ENCODE data around the gene SMAD3. TPM values are rescaled to one million over a fixed set of nuclear protein-coding genes. Genes with fewer than 3 reads are reported as not detected.

SMAD3 gene
- total RNA-seq, 1 donor from 2014 or later: 25.7 TPM

GRCh38 chr15:67063689-67064606 lies 1.5 kb upstream of the SMAD3 start:
- intact Hi-C loops (cut with DNase I): no loop called here
- H3K9me3 ChIP-seq: no peaks in the 10 kb centered on the region
- H3K4me1 ChIP-seq: peaks cover 36% of the 10 kb centered on the region
- no peaks in the 10 kb centered on the region for H3K36me3 ChIP-seq
- peak overlapping the region; percentile 91 for H3K27ac ChIP-seq
- DNase-seq (peak; percentile 67), ATAC-seq (peak; percentile 19 to 34)
- no peak for TF ChIP-seq CTCF (IDR thresholded peaks at IDR 0.05)
- H3K4me3 ChIP-seq: peak overlapping the region; percentile 79
- H3K27me3 ChIP-seq (ENCODE audit: low read depth): no peaks in the 10 kb centered on the region

- H3K9me3 ChIP-seq: no peaks in the 10 kb centered on the region
- peaks cover 45% of the 10 kb centered on the region for H3K4me1 ChIP-seq
- ATAC-seq (peak; percentile 31 to 42), DNase-seq (peak; percentile 79)
- peak overlapping the region; percentile 79 for H3K4me3 ChIP-seq
- H3K36me3 ChIP-seq: no peaks in the 10 kb centered on the region
- H3K27me3 ChIP-seq (ENCODE audit: low read depth): no peaks in the 10 kb centered on the region
- peak overlapping the region; percentile 91 for H3K27ac ChIP-seq
- intact Hi-C loops (cut with DNase I): no loop called here
- TF ChIP-seq CTCF (IDR thresholded peaks at IDR 0.05): no peak
Measured at GRCh38 chr15:67064607-67065530, 533 bp upstream of the SMAD3 start.

GRCh38 chr15:67066041-67066958 lies 898 bp downstream of the SMAD3 start:
- H3K36me3 ChIP-seq: peaks cover 6% of the 10 kb centered on the region
- H3K4me1 ChIP-seq: peaks cover 55% of the 10 kb centered on the region
- intact Hi-C loops (cut with DNase I): no loop called here

GRCh38 chr15:67066959-67067853 lies 1.8 kb downstream of the SMAD3 start:
- intact Hi-C loops (cut with DNase I): no loop called here
- Histone ChIP-seq H3K9me3 (no peaks in the 10 kb centered on the region), H3K27ac (peak overlapping the region; percentile 91), H3K4me1 (peaks cover 55% of the 10 kb centered on the region), H3K27me3 (ENCODE audit: low read depth) (no peaks in the 10 kb centered on the region), H3K36me3 (peaks cover 7% of the 10 kb centered on the region), H3K4me3 (peak overlapping the region; percentile 79)
- TF ChIP-seq CTCF (IDR thresholded peaks at IDR 0.05): no peak
- DNase-seq (no peak), ATAC-seq (no peak)

More at GRCh38 chr15:67066041-67066958, 898 bp downstream of the SMAD3 start:
- Histone ChIP-seq H3K9me3 (no peaks in the 10 kb centered on the region), H3K27ac (peak overlapping the region; percentile 91), H3K27me3 (ENCODE audit: low read depth) (no peaks in the 10 kb centered on the region), H3K4me3 (peak overlapping the region; percentile 79)
- ATAC-seq (peak in 1 of 2 donors; percentile 2), DNase-seq (no peak)
- TF ChIP-seq CTCF (IDR thresholded peaks at IDR 0.05): no peak

All from lower lobe of right lung (tissue), 2 donors.